LHCN-M2 (cell line): ENCODE data around the gene ADAD2. TPM values are rescaled to one million over a fixed set of nuclear protein-coding genes. Genes with fewer than 3 reads are reported as not detected.
A peak's percentile ranks its signal among the peaks of the same experiment; 100 is the strongest.
"Not testable (repeated sequence)": the region's sequence is repeated elsewhere in the genome, so short reads cannot be mapped to it uniquely, and the experiment has no call there.

Experiments
- DNase-seq: peaks from one replicate; pipeline ENCODE4 v3.0.0-alpha.2; 2012; ENCODE audit warnings: low read depth
- total RNA-seq: library from RNA; depleted of rRNA; stranded (reverse); fragments of >200 nt; gene quantifications from 2 replicates; pipeline ENCODE4 v1.2.3, GENCODE V29; 2014

ADAD2 gene
- total RNA-seq, 1 experiment from 2014 or later = not detected

GRCh38 chr16:84195201-84196093, 4.5 kb downstream of the ADAD2 start:
- DNase-seq = no peak

- no peak for DNase-seq
These were observed 5.1 kb downstream of the ADAD2 start for GRCh38 chr16:84196101-84196500.

GRCh38 chr16:84196727-84197394, 5.9 kb downstream of the ADAD2 start:
- DNase-seq = no peak

- DNase-seq = no peak
These were observed 6.6 kb downstream of the ADAD2 start for GRCh38 chr16:84197466-84198128.

- peak; percentile 58 for DNase-seq
These were observed 7.4 kb downstream of the ADAD2 start for GRCh38 chr16:84198401-84198800.

GRCh38 chr16:84199097-84199496, 8.1 kb downstream of the ADAD2 start:
- DNase-seq = no peak

- no peak for DNase-seq
These were observed 8.9 kb downstream of the ADAD2 start for GRCh38 chr16:84199861-84200260.

GRCh38 chr16:84204551-84204950, 13.6 kb downstream of the ADAD2 start:
- DNase-seq = not testable (repeated sequence)

GRCh38 chr16:84205123-84205522, 14.2 kb downstream of the ADAD2 start:
- peak; percentile 39 for DNase-seq

- DNase-seq = no peak
These were observed 15.2 kb downstream of the ADAD2 start for GRCh38 chr16:84205976-84206691.

GRCh38 chr16:84207251-84207650, 16.3 kb downstream of the ADAD2 start:
- no peak for DNase-seq

GRCh38 chr16:84207879-84208278, 16.9 kb downstream of the ADAD2 start:
- DNase-seq = no peak

- no peak for DNase-seq
These were observed 19.0 kb downstream of the ADAD2 start for GRCh38 chr16:84209989-84210388.

- DNase-seq = no peak
These were observed 21.2 kb downstream of the ADAD2 start for GRCh38 chr16:84212154-84212553.

- no peak for DNase-seq
These were observed 21.7 kb downstream of the ADAD2 start for GRCh38 chr16:84212631-84213030.

- no peak for DNase-seq
These were observed 23.6 kb downstream of the ADAD2 start for GRCh38 chr16:84214451-84215066.

- DNase-seq = no peak
These were observed 24.6 kb downstream of the ADAD2 start for GRCh38 chr16:84215531-84215930.

GRCh38 chr16:84216144-84216543, 25.2 kb downstream of the ADAD2 start:
- not testable (repeated sequence) for DNase-seq

- DNase-seq = no peak
These were observed 27.3 kb downstream of the ADAD2 start for GRCh38 chr16:84218176-84218823.

GRCh38 chr16:84218956-84219355, 28.0 kb downstream of the ADAD2 start:
- DNase-seq = no peak

- DNase-seq = peak; percentile 51
These were observed 29.9 kb downstream of the ADAD2 start for GRCh38 chr16:84220851-84221250.
